ENCODE measurements around the gene FAM217A. TPM values are rescaled to one million over a fixed set of nuclear protein-coding genes. Genes with fewer than 3 reads are reported as not detected.
"Not testable (repeated sequence)": the region's sequence is repeated elsewhere in the genome, so short reads cannot be mapped to it uniquely, and the experiment has no call there.

Gene FAM217A
- not detected in 2 replicates for total RNA-seq (2014; rRNA removed; shearing (Covaris generic))

GRCh38 chr6:4078691-4079471, at the start of gene FAM217A:
FAM217A (minus strand) TSS chr6:4079137; CDS start chr6:4077414, 1,723 bp downstream.
- Histone ChIP-seq H3K4me3 (ENCODE audit: insufficient read depth, low read depth, low read length) (no peak within 1 kb of the TSS), H3K27me3 (ENCODE audit: control insufficient read depth, insufficient read depth, low read length) (no peaks in the 10 kb centered on the region), H3K36me3 (replicated peaks; ENCODE audit: control insufficient read depth, insufficient read depth, low read length) (no peaks in the 10 kb centered on the region)
- peak; percentile 54 for DNase-seq

DNA sequence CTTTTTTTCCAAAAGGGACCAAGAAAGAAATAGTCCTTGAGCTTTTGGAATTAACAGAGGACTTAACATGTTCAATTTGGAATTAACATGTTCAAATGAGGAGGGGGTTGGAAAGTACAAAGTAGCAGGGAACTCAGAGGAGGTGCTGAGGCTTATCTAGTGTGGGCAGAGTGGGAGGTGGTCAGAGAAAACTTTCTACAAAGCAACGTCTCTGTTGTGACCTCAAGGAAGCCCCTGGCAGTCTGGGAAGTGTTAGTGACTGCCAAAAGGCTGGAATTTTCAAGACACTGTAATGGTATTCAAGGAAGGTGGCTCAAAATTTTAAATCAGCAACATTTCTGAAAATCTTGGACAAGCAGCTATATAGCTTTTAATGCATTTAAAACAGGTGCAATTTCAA, 49.1 kb upstream of the FAM217A start:
- no peaks in the 10 kb centered on the region for H3K27me3 ChIP-seq (ENCODE audit: control insufficient read depth, insufficient read depth, low read length)
- no peak for DNase-seq
- no peak overlapping the region for H3K4me3 ChIP-seq (ENCODE audit: insufficient read depth, low read depth, low read length)
- peaks cover 14% of the 10 kb centered on the region for H3K36me3 ChIP-seq (replicated peaks; ENCODE audit: control insufficient read depth, insufficient read depth, low read length)

- no peak for DNase-seq
- no peaks in the 10 kb centered on the region for H3K27me3 ChIP-seq (ENCODE audit: control insufficient read depth, insufficient read depth, low read length)
- peaks cover 9% of the 10 kb centered on the region for H3K36me3 ChIP-seq (replicated peaks; ENCODE audit: control insufficient read depth, insufficient read depth, low read length)
- no peak overlapping the region for H3K4me3 ChIP-seq (ENCODE audit: insufficient read depth, low read depth, low read length)
Measured at GRCh38 chr6:4125933-4126864, 47.3 kb upstream of the FAM217A start.

DNA sequence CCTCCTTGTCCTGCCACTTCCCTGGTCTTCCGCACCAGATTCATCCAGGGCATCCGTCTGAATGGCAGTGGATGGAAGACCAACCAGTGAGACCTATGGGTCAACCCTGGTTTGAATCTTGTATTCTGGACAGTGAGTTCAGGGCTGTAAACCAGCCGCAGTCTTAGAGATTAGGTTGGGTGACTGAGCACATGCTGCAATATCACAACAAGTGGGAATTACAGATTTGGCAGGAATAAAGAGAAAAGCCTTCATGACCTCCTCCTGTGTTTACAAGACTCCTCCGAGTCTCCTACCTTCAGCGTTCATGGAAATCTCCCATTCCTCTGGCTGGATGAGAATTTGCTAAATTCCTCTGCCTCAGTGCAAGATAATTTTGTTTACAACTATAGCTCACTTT, 46.6 kb upstream of the FAM217A start:
- Histone ChIP-seq H3K36me3 (replicated peaks; ENCODE audit: control insufficient read depth, insufficient read depth, low read length) (peaks cover 8% of the 10 kb centered on the region), H3K4me3 (ENCODE audit: insufficient read depth, low read depth, low read length) (no peak overlapping the region), H3K27me3 (ENCODE audit: control insufficient read depth, insufficient read depth, low read length) (no peaks in the 10 kb centered on the region)
- no peak for DNase-seq

DNA sequence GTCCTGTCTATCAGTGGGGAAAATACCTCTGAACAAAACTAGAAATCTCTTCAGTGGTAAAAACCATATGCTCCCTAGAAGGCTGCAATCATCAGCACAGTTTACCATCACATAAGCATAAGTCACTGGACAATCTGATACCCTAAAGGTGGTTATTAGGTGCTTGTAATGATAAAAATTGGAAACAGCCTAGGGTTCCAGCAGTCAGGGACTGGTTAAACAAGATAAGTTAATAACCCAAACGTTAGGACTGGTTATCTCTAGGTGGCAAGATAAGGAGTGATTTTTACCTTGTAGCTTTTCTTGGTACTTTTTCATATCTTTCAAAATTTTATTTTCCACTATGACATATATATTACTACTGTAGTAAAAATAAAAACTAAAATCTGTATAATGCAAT, 45.4 kb upstream of the FAM217A start:
- H3K36me3 ChIP-seq (replicated peaks; ENCODE audit: control insufficient read depth, insufficient read depth, low read length): peaks cover 5% of the 10 kb centered on the region
- no peaks in the 10 kb centered on the region for H3K27me3 ChIP-seq (ENCODE audit: control insufficient read depth, insufficient read depth, low read length)
- no peak overlapping the region for H3K4me3 ChIP-seq (ENCODE audit: insufficient read depth, low read depth, low read length)
- DNase-seq: no peak

GRCh38 chr6:4115741-4116140, 36.8 kb upstream of the FAM217A start:
- Histone ChIP-seq H3K27me3 (ENCODE audit: control insufficient read depth, insufficient read depth, low read length) (no peaks in the 10 kb centered on the region; the same call in 1 of the 2 replicates), H3K36me3 (replicated peaks; ENCODE audit: control insufficient read depth, insufficient read depth, low read length) (peaks cover 10% of the 10 kb centered on the region), H3K4me3 (ENCODE audit: insufficient read depth, low read depth, low read length) (no peak overlapping the region)
- DNase-seq: no peak

GRCh38 chr6:4114123-4114522, 35.2 kb upstream of the FAM217A start:
- Histone ChIP-seq H3K4me3 (ENCODE audit: insufficient read depth, low read depth, low read length) (no peak overlapping the region), H3K27me3 (ENCODE audit: control insufficient read depth, insufficient read depth, low read length) (no peaks in the 10 kb centered on the region; the same call in 1 of the 2 replicates)
- no peak for DNase-seq

GRCh38 chr6:4113649-4114048, 34.7 kb upstream of the FAM217A start:
- DNase-seq: no peak
- no peaks in the 10 kb centered on the region; the same call in 1 of the 2 replicates for H3K27me3 ChIP-seq (ENCODE audit: control insufficient read depth, insufficient read depth, low read length)
- no peak overlapping the region for H3K4me3 ChIP-seq (ENCODE audit: insufficient read depth, low read depth, low read length)
- peaks cover 8% of the 10 kb centered on the region for H3K36me3 ChIP-seq (replicated peaks; ENCODE audit: control insufficient read depth, insufficient read depth, low read length)

More at GRCh38 chr6:4114123-4114522, 35.2 kb upstream of the FAM217A start:
- peaks cover 10% of the 10 kb centered on the region for H3K36me3 ChIP-seq (replicated peaks; ENCODE audit: control insufficient read depth, insufficient read depth, low read length)

- Histone ChIP-seq H3K36me3 (replicated peaks; ENCODE audit: control insufficient read depth, insufficient read depth, low read length) (peaks cover 8% of the 10 kb centered on the region), H3K4me3 (ENCODE audit: insufficient read depth, low read depth, low read length) (no peak overlapping the region), H3K27me3 (ENCODE audit: control insufficient read depth, insufficient read depth, low read length) (no peaks in the 10 kb centered on the region; the same call in 1 of the 2 replicates)
- no peak for DNase-seq
Measured at GRCh38 chr6:4112366-4112765, 33.4 kb upstream of the FAM217A start.

GRCh38 chr6:4109363-4109815, 30.5 kb upstream of the FAM217A start:
- not testable (repeated sequence) for H3K4me3 ChIP-seq (ENCODE audit: insufficient read depth, low read depth, low read length); DNase-seq; H3K27me3 ChIP-seq (ENCODE audit: control insufficient read depth, insufficient read depth, low read length); H3K36me3 ChIP-seq (replicated peaks; ENCODE audit: control insufficient read depth, insufficient read depth, low read length)

DNA sequence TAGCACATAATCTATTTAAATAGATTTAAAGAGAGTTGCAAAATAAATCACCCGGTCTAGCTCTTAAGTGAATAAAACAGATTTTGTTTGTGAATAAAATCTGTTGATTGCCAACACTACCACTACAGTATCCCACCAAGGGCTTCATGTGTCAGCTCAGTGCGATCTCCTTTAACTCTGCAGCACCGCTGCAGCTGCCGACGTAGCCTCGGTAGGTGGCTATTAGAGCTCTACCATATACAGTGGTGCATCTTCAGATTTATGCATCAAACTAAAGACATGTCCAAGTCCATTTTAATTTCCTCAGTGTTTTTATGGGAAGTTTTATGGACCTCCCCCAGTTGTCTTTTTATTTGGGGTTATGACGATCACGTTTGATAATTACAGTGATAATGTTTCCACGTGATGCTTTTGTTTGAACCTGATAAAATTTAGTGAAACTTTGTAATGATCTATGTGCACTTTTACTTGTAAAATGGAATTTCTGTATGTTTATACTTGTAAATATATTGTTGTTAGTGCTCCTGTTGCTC, 29.7 kb upstream of the FAM217A start:
- Histone ChIP-seq H3K27me3 (ENCODE audit: control insufficient read depth, insufficient read depth, low read length) (no peaks in the 10 kb centered on the region; the same call in 1 of the 2 replicates), H3K36me3 (replicated peaks; ENCODE audit: control insufficient read depth, insufficient read depth, low read length) (no peaks in the 10 kb centered on the region), H3K4me3 (ENCODE audit: insufficient read depth, low read depth, low read length) (no peak overlapping the region)
- no peak for DNase-seq

- no peaks in the 10 kb centered on the region; the same call in 1 of the 2 replicates for H3K27me3 ChIP-seq (ENCODE audit: control insufficient read depth, insufficient read depth, low read length)
- no peak for DNase-seq
- no peaks in the 10 kb centered on the region for H3K36me3 ChIP-seq (replicated peaks; ENCODE audit: control insufficient read depth, insufficient read depth, low read length)
- H3K4me3 ChIP-seq (ENCODE audit: insufficient read depth, low read depth, low read length): no peak overlapping the region
Measured at GRCh38 chr6:4107873-4108272, 28.9 kb upstream of the FAM217A start.

DNA sequence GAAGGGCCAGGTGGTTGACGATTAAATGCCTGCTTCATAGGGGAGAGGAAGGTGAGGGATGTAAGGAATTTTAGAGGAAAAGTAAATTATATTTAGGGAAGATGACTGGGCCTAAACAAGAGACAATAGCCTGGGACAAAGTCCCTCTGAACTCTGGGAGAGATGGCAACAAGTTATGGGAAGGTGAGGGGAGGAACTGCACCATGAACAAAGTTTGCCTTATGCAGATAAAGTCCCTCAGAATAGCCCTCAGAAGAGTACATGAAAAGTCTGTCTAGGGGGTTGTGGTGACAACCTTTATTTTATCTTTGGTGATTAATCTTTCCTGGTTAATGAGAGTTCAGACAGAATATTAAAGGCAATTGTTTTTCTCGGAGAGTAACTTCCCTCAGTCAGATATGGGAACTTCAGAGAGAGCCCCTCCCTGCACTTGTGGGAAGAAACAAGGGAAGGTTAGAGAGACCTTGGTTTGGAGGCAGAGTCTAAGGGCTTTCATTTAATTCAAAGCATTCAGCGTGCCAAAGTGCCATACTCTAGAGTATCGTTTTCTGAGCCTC, 27.1 kb upstream of the FAM217A start:
- no peaks in the 10 kb centered on the region for H3K27me3 ChIP-seq (ENCODE audit: control insufficient read depth, insufficient read depth, low read length)
- no peak for DNase-seq

DNA sequence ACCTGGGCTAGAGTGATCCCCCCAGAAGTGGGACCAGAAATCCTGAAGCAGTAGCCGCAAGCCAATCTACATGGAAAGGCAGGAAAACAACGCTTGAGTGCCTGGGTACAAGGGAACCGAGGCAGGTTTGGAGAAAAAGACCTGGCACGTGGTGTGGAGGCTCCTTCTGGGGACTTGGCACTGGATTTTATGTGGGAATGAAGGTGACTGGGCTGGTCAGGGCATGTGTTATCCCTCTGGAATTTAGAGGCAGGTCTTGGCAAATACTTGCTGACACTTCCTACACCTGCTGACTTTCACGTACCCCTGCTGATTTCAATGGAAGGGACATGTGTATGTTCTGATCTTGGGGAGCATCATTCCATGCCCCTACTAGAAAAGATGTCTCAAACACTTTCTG, 25.0 kb upstream of the FAM217A start:
- Histone ChIP-seq H3K27me3 (ENCODE audit: control insufficient read depth, insufficient read depth, low read length) (no peaks in the 10 kb centered on the region), H3K4me3 (ENCODE audit: insufficient read depth, low read depth, low read length) (no peak overlapping the region), H3K36me3 (replicated peaks; ENCODE audit: control insufficient read depth, insufficient read depth, low read length) (no peaks in the 10 kb centered on the region)
- DNase-seq: no peak

More for the DNA sequence above, 27.1 kb upstream of the FAM217A start:
- no peak overlapping the region for H3K4me3 ChIP-seq (ENCODE audit: insufficient read depth, low read depth, low read length)
- H3K36me3 ChIP-seq (replicated peaks; ENCODE audit: control insufficient read depth, insufficient read depth, low read length): no peaks in the 10 kb centered on the region
